ENCODE measurements around the gene SLC22A1. TPM values are rescaled to one million over a fixed set of nuclear protein-coding genes. Genes with fewer than 3 reads are reported as not detected.

The SLC22A1 gene
- total and polyA plus RNA-seq, 4 donors = 0.79 to 1,107 (median 439) TPM

DNA sequence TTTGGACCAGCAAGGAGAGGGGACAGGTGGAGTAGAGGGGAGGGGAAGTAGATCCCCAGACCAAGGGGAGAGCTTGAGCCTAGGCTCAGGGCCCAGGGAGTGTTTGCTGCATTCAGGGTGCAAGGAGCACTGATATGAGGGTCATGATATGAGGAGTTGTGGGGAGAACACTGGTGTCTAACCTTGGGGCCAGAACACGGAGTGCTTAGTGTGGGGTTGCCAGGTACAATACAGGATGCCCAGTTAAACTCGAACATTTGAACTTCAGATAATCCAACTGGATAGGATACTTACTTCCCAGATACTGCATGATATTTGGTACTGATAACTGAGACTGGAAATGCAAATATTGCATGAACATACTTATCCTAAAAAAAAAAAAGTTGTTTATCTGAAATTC lies 2.4 kb downstream of the SLC22A1 start:
- Histone ChIP-seq H3K9ac (ENCODE audit: low read depth in 1 of 2, low read length in 2 of 2) (peak overlapping the region; percentile 90 to 100), H3K4me1 (ENCODE audit: control insufficient read depth in 4 of 4, insufficient read depth in 4 of 4, low read length in 3 of 4) (peaks cover 3 to 35% (median 15%) of the 10 kb centered on the region in 4 donors), H3K36me3 (ENCODE audit: control insufficient read depth in 4 of 4, insufficient read depth in 3 of 4, low read depth in 1 of 4, low read length in 3 of 4) (peaks cover 0 to 4% (median 0%) of the 10 kb centered on the region in 4 donors), H3K27ac (ENCODE audit: low read depth in 1 of 2, low read length in 2 of 2) (peak overlapping the region; percentile 98), H3K9me3 (ENCODE audit: control insufficient read depth in 4 of 4, low read length in 3 of 4) (no peaks in the 10 kb centered on the region), H3K4me3 (ENCODE audit: low read depth in 1 of 3, low read length in 3 of 3) (peak overlapping the region; percentile 50 to 80 (median 54)), H3K27me3 (ENCODE audit: control insufficient read depth in 4 of 4, insufficient read depth in 4 of 4, low read length in 3 of 4) (no peaks in the 10 kb centered on the region)
- DNase-seq (ENCODE audit: low spot score) = no peak
- 45% methylated on average over 2 of the region's 2 CpGs for WGBS
- TF ChIP-seq, protein P1, sequence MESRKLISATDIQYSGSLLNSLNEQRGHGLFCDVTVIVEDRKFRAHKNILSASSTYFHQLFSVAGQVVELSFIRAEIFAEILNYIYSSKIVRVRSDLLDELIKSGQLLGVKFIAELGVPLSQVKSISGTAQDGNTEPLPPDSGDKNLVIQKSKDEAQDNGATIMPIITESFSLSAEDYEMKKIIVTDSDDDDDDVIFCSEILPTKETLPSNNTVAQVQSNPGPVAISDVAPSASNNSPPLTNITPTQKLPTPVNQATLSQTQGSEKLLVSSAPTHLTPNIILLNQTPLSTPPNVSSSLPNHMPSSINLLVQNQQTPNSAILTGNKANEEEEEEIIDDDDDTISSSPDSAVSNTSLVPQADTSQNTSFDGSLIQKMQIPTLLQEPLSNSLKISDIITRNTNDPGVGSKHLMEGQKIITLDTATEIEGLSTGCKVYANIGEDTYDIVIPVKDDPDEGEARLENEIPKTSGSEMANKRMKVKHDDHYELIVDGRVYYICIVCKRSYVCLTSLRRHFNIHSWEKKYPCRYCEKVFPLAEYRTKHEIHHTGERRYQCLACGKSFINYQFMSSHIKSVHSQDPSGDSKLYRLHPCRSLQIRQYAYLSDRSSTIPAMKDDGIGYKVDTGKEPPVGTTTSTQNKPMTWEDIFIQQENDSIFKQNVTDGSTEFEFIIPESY (IDR thresholded peaks at IDR 0.05) = no peak
- no peak for TF ChIP-seq GABPA (IDR thresholded peaks at IDR 0.05 in 1 of 2, conservative IDR thresholded peaks at IDR 0.05 in 1 of 2)
- TF ChIP-seq, protein P2, sequence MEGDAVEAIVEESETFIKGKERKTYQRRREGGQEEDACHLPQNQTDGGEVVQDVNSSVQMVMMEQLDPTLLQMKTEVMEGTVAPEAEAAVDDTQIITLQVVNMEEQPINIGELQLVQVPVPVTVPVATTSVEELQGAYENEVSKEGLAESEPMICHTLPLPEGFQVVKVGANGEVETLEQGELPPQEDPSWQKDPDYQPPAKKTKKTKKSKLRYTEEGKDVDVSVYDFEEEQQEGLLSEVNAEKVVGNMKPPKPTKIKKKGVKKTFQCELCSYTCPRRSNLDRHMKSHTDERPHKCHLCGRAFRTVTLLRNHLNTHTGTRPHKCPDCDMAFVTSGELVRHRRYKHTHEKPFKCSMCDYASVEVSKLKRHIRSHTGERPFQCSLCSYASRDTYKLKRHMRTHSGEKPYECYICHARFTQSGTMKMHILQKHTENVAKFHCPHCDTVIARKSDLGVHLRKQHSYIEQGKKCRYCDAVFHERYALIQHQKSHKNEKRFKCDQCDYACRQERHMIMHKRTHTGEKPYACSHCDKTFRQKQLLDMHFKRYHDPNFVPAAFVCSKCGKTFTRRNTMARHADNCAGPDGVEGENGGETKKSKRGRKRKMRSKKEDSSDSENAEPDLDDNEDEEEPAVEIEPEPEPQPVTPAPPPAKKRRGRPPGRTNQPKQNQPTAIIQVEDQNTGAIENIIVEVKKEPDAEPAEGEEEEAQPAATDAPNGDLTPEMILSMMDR (IDR thresholded peaks at IDR 0.05; ENCODE audit: low read depth, low read length, missing input control) = no peak
- TF ChIP-seq YY1 (IDR thresholded peaks at IDR 0.05) = no peak
- TF ChIP-seq, protein P3, sequence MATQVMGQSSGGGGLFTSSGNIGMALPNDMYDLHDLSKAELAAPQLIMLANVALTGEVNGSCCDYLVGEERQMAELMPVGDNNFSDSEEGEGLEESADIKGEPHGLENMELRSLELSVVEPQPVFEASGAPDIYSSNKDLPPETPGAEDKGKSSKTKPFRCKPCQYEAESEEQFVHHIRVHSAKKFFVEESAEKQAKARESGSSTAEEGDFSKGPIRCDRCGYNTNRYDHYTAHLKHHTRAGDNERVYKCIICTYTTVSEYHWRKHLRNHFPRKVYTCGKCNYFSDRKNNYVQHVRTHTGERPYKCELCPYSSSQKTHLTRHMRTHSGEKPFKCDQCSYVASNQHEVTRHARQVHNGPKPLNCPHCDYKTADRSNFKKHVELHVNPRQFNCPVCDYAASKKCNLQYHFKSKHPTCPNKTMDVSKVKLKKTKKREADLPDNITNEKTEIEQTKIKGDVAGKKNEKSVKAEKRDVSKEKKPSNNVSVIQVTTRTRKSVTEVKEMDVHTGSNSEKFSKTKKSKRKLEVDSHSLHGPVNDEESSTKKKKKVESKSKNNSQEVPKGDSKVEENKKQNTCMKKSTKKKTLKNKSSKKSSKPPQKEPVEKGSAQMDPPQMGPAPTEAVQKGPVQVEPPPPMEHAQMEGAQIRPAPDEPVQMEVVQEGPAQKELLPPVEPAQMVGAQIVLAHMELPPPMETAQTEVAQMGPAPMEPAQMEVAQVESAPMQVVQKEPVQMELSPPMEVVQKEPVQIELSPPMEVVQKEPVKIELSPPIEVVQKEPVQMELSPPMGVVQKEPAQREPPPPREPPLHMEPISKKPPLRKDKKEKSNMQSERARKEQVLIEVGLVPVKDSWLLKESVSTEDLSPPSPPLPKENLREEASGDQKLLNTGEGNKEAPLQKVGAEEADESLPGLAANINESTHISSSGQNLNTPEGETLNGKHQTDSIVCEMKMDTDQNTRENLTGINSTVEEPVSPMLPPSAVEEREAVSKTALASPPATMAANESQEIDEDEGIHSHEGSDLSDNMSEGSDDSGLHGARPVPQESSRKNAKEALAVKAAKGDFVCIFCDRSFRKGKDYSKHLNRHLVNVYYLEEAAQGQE (IDR thresholded peaks at IDR 0.05) = peak; percentile 84
- TF ChIP-seq SP1 (IDR thresholded peaks at IDR 0.05) = peak; percentile 67
- TF ChIP-seq HNF4G (IDR thresholded peaks at IDR 0.05) = peak; percentile 17
- TF ChIP-seq, protein P4, sequence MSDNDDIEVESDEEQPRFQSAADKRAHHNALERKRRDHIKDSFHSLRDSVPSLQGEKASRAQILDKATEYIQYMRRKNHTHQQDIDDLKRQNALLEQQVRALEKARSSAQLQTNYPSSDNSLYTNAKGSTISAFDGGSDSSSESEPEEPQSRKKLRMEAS (IDR thresholded peaks at IDR 0.05) = peak; percentile 43
- TF ChIP-seq FOXA2 (IDR thresholded peaks at IDR 0.05) = peak; percentile 36
- no peak for TF ChIP-seq FOXA1 (IDR thresholded peaks at IDR 0.05)
- TF ChIP-seq JUND (IDR thresholded peaks at IDR 0.05) = peak in 1 of 2 donors; percentile 45
- TF ChIP-seq EGR1 (IDR thresholded peaks at IDR 0.05; ENCODE audit: low read depth in 2 of 2) = peak in 1 of 2 donors; percentile 74
- peak; percentile 65 to 72 for TF ChIP-seq HNF4A (conservative IDR thresholded peaks at IDR 0.05)
- TF ChIP-seq NR2F2 (IDR thresholded peaks at IDR 0.05) = no peak
- peak; percentile 59 to 85 for TF ChIP-seq RXRA (IDR thresholded peaks at IDR 0.05)
- peak; percentile 38 for TF ChIP-seq TAF1 (conservative IDR thresholded peaks at IDR 0.05)
- no peak for TF ChIP-seq RAD21 (IDR thresholded peaks at IDR 0.05)
